Natural killer cell treated with Interleukin-12 subunit alpha and Interleukin-12 subunit beta and Interleukin-15 and Interleukin-18, amount 100 ng/mL, for 72 hours (primary cell): ENCODE results near the gene MED6. TPM values are rescaled to one million over a fixed set of nuclear protein-coding genes. Genes with fewer than 3 reads are reported as not detected.

Experiments
- ATAC-seq, 2 donors: fragments of 150-1000 bp; cut with Tn5 transposase in 1 of 2; sonication (Bioruptor Pico), chemical (Tn5 transposase) in 1 of 2; 2 replicates each; pipeline ENCODE4 v1.10.0; 2021
- DNase-seq: peaks from one replicate; pipeline ENCODE4 v3.0.0; 2022; ENCODE audit warnings: low spot score
- H3K27ac Mint-ChIP-seq, 2 donors: 1 replicate in 1 of 2; 2 replicates in 1 of 2; pipeline ENCODE4 v1.8.0; 2022; ENCODE audit warnings: mixed read lengths in 2 of 2, mild to moderate bottlenecking in 1 of 2, moderate library complexity in 1 of 2
- H3K27me3 Mint-ChIP-seq, 2 donors: 1 replicate in 1 of 2; 2 replicates in 1 of 2; pipeline ENCODE4 v1.8.0; 2022; ENCODE audit warnings: mixed read lengths in 2 of 2
- H3K36me3 Mint-ChIP-seq: one replicate; pipeline ENCODE4 v1.8.0; 2022; ENCODE audit warnings: mixed read lengths
- H3K4me1 Mint-ChIP-seq, 2 donors: 1 replicate in 1 of 2; 2 replicates in 1 of 2; pipeline ENCODE4 v1.8.0; 2022; ENCODE audit warnings: low read depth in 2 of 2, mixed read lengths in 2 of 2, mild to moderate bottlenecking in 1 of 2
- H3K4me3 Mint-ChIP-seq: one replicate; pipeline ENCODE4 v1.8.0; 2022; ENCODE audit warnings: mixed read lengths
- H3K9me3 Mint-ChIP-seq: 2 replicates; pipeline ENCODE4 v1.8.0; 2022; ENCODE audit warnings: mixed read lengths
- total RNA-seq, 2 donors: library from RNA; stranded (reverse); gene quantifications; one replicate each; pipeline ENCODE4 v1.2.3, GENCODE V29; 2022

MED6 gene, protein sequence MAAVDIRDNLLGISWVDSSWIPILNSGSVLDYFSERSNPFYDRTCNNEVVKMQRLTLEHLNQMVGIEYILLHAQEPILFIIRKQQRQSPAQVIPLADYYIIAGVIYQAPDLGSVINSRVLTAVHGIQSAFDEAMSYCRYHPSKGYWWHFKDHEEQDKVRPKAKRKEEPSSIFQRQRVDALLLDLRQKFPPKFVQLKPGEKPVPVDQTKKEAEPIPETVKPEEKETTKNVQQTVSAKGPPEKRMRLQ
- total RNA-seq, result 10 to 100 TPM; 60.0 to 66.8 TPM

DNA sequence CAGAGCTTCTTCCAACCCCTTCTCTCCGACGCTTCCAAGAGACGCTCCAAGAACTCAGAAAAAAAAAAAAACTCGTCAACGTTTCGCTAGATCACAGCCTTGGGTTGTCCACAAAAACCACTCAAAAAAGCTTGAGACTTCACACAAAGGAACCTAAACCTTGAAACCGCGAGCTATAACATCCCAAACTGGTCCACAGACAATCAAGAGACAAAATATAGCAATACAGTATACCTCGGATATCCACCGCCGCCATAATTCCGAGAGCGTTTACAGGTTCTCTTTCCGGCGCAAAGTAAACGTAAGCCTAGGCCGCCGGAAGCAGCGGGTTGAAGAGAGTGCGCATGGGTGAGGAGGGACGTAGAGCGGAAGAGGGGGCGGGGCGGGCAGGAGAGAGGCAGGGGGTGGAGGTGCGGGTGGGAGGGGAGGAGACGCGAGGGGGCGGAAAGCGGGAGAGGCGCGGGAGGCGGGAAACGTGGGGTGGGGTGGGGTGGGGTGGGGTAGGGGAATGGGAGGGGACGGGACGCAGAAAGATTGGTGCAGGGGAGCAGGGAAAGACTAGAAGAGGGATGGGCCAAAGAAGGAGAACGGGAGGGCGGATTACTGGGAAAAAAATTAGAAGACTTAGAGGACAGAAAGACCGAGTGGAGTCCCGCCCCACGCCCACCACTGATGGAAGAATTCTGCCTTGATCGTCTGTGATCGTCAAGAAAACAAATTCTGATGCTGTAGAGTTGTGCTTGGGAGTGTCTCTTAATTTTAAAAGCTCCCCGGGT lies at the start of gene MED6:
Gene MED6 (minus strand): TSS at position 274 of the 776 bp plus-strand sequence. CDS start 18 bp downstream, at position 256.
- H3K4me1 Mint-ChIP-seq, result peaks cover 26 to 29% of the 10 kb centered on the region in 2 donors
- H3K4me3 Mint-ChIP-seq, result peak within 1 kb of the TSS; percentile 99
- H3K36me3 Mint-ChIP-seq, result peaks cover 5% of the 10 kb centered on the region
- peaks cover 0 to 2% of the 10 kb centered on the region in 2 donors for H3K27me3 Mint-ChIP-seq
- H3K9me3 Mint-ChIP-seq, result no peaks in the 10 kb centered on the region
- DNase-seq (peak; percentile 95), ATAC-seq (peak; percentile 98 to 100)
- H3K27ac Mint-ChIP-seq, result peak within 1 kb of the TSS; percentile 95 to 100

DNA sequence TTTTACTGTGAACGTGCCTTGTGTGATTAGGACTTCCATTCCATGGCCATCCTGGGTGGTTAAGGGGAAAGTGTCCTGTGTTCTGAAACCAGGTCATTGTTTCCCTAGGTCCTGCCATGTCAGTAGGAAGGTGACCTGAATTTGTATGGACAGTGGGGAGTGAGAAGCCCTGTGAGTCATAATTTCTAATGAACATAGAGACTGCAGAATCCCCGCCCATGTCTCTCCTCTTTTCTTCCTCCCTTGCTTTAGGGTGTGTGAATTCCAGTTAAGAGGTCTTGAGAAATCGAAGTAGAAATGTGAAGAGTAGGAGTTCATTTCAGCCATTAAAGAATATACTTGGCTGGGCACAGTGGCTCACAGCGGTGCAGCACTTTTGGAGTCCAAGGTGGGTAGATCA lies 49.3 kb upstream of the MED6 start:
- Mint-ChIP-seq H3K4me3 (no peak overlapping the region), H3K36me3 (no peaks in the 10 kb centered on the region), H3K9me3 (no peaks in the 10 kb centered on the region), H3K4me1 (peaks cover 0 to 7% of the 10 kb centered on the region in 2 donors), H3K27ac (no peak overlapping the region), H3K27me3 (peaks cover 0 to 7% of the 10 kb centered on the region in 2 donors)
- DNase-seq, result no peak
- ATAC-seq, result no peak

DNA sequence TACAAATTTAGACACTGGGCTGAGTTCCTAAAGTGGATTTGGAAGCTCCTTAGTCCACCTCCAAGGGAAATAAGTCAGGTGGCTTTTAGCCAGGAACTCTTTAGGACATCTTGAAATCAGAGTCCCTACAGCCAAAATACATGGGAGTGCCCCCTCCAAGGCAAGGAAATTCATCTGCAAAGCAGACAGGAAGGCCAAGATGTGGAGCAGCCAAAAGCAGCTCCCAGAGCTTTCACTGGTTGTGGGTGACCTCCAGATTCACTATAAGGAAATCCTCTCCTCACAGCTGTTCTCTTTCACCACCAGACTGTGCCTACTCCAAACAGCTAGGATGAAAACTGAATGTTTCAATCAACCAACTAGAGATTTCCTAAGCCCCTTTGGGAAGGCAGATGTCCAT lies 47.9 kb upstream of the MED6 start:
- DNase-seq, result no peak
- no peak overlapping the region for H3K4me3 Mint-ChIP-seq
- H3K36me3 Mint-ChIP-seq, result no peaks in the 10 kb centered on the region
- H3K9me3 Mint-ChIP-seq, result no peaks in the 10 kb centered on the region
- H3K4me1 Mint-ChIP-seq, result peaks cover 2 to 13% of the 10 kb centered on the region in 2 donors
- H3K27ac Mint-ChIP-seq, result no peak overlapping the region
- peaks cover 0 to 7% of the 10 kb centered on the region in 2 donors for H3K27me3 Mint-ChIP-seq
- ATAC-seq, result no peak

DNA sequence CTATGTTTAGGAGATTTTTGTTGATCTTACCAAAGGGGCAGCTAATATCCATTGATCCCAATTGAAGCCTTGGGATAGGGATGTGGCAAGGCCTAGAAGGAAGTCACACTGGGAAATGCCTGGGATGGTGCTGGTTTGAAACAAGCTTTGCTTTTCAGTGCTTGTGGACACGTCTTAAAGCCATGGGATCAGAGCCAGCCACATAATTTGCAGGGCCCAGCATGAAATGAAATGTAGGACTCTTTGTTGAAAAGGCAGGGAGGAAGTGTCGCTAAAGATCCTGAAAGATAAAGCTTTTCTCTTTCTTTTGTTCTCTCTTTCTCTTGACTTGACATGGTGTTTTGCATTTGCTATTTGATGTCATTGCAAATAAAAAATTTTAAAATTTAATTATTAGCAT lies 46.2 kb upstream of the MED6 start:
- peaks cover 0 to 7% of the 10 kb centered on the region in 2 donors for H3K27me3 Mint-ChIP-seq
- H3K27ac Mint-ChIP-seq, result no peak overlapping the region

DNA sequence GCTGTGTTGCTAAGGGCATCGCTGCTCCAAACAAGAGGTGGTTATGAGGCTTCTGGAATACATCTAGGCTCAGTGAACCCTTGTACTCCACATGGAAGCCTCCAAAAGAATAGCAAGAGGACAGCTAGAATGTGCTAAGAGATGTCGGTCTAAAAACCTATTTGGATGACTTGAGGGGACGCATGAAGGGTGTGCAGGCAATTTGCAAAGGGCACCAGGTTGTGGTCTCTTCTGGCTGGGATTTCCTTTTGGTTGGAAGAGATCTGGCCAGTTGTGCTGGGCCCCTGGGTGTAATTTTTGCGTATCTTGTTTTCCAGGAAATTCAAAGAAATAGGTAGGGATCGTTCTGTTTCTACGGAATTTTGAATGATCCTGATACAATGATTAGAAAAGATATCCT lies 45.4 kb upstream of the MED6 start:
- no peak overlapping the region for H3K4me3 Mint-ChIP-seq
- DNase-seq, result no peak
- H3K36me3 Mint-ChIP-seq, result no peaks in the 10 kb centered on the region
- no peaks in the 10 kb centered on the region for H3K9me3 Mint-ChIP-seq
- no peak for ATAC-seq
- H3K27me3 Mint-ChIP-seq, result peaks cover 3 to 12% of the 10 kb centered on the region in 2 donors
- H3K4me1 Mint-ChIP-seq, result peaks cover 10 to 17% of the 10 kb centered on the region in 2 donors
- H3K27ac Mint-ChIP-seq, result no peak overlapping the region

More for the DNA sequence above, 46.2 kb upstream of the MED6 start:
- Mint-ChIP-seq H3K4me1 (peaks cover 6 to 13% of the 10 kb centered on the region in 2 donors), H3K4me3 (no peak overlapping the region), H3K9me3 (no peaks in the 10 kb centered on the region), H3K36me3 (no peaks in the 10 kb centered on the region)
- DNase-seq (no peak), ATAC-seq (no peak)

DNA sequence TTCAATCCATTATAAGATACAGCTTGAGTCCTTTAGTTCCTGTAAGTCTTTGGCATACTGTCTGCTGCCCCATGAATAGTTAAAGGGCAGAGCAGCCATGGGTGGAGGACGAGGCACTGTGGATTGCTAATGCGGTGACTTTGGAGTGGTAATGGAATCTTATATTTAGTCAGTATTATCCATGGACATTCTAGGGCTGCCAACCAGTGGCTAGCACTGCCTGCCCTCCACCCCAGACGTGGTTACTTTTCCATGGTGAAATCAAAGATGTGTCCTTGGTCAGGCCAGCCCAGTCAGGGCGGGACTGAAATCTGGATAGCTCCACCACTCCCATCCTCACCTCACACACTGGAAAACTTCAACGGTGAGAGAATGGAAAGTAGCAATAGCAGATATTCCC lies 43.5 kb upstream of the MED6 start:
- DNase-seq, result no peak
- Mint-ChIP-seq H3K4me1 (peaks cover 15 to 22% of the 10 kb centered on the region in 2 donors), H3K27me3 (peaks cover 9 to 17% of the 10 kb centered on the region in 2 donors), H3K27ac (no peak overlapping the region), H3K36me3 (no peaks in the 10 kb centered on the region), H3K9me3 (no peaks in the 10 kb centered on the region), H3K4me3 (peak overlapping the region; percentile 80)
- ATAC-seq, result no peak

DNA sequence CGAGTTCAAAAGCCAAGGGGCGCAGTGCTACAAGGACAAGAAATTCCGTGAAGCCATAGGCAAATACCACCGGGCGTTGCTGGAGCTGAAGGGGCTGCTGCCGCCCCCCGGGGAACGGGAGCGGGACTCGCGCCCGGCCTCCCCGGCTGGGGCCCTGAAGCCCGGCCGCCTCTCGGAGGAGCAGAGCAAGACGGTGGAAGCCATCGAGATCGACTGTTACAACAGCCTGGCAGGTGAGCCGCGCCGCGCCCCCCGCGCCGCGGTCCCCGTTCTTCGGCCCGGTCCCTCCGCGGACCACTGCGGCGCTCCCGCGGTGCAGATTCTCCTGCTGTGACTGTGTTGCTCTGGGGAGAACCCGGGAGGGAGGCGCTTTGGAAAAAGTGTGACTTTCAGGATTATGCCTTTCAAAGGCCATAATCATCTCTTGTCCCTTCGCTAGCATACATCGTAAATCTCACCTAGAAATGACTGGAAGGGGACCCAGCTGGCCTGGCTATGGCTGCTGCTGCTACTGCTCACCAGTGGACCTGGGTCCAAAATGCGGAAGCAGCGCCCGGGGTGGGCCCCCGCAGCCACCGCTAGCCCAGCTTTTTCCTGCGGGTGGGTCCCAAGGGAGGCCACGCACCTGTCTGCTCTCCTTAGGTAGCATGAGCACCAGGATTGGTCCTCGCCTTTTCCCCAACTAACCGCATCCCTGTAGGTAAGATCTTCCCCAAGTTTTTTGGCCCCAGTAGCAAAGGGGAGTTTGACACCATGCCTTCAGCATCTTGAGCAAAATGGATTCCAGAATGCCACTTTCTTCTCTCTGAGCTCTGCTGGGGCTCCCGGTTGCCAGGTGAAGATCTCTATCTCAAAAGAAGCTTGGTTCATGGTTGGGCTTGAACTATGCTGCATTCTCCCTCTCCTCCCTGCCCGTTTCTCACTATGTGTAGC lies 42.1 kb upstream of the MED6 start:
- Mint-ChIP-seq H3K27me3 (peaks cover 17 to 19% of the 10 kb centered on the region in 2 donors), H3K36me3 (no peaks in the 10 kb centered on the region), H3K9me3 (no peaks in the 10 kb centered on the region), H3K4me1 (peaks cover 15 to 22% of the 10 kb centered on the region in 2 donors), H3K4me3 (peak overlapping the region; percentile 80), H3K27ac (peak overlapping the region; percentile 37 to 43)
- no peak for DNase-seq
- peak; percentile 53 to 64 for ATAC-seq

DNA sequence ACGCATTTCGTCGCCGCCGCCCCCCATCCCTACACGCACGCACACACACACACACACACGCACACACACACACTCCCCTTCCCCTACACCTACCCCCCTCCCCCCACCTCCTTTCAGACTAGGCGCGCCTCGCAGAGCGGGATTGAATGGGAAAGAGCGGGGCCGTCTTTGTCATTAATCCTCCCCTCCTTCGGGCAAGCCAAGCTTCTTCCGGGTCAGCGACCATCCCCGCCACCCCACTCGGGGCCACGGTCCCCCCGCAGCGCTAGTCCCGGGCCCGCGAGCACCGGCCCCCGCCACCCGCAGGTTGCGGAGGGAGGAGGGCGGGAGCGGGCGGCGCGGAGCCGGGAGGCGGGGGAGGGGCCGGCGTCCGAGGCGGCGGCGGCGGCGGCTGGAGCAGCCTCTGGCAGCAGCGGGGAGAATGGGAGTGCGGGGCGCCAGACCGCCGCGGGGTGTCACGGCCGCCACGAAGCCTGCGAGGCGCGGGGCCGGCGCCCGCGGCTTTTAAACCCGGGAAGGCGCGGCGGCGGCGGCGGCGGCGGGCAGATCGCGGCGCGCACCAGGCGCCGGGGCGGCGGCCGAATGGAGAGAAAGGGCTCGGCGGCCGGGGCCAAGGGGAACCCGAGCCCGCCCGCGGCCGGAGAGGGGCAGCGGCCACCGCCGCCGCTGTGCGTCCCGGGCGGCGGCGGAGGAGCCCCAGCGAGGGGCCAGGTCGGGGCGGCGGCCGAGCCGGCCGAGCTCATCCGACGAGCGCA lies 41.3 kb upstream of the MED6 start, which contains the start of gene TTC9:
Gene TTC9 (plus strand): TSS at position 369 of the 755 bp plus-strand sequence. CDS start 214 bp downstream, at position 583.
- Mint-ChIP-seq H3K36me3 (no peaks in the 10 kb centered on the region), H3K4me3 (peak within 1 kb of the TSS; percentile 86), H3K9me3 (no peaks in the 10 kb centered on the region), H3K27ac (peak within 1 kb of the TSS; percentile 43 to 59), H3K27me3 (peaks cover 16 to 22% of the 10 kb centered on the region in 2 donors), H3K4me1 (peaks cover 15 to 22% of the 10 kb centered on the region in 2 donors)
- peak; percentile 60 to 68 for ATAC-seq
- DNase-seq, result no peak

DNA sequence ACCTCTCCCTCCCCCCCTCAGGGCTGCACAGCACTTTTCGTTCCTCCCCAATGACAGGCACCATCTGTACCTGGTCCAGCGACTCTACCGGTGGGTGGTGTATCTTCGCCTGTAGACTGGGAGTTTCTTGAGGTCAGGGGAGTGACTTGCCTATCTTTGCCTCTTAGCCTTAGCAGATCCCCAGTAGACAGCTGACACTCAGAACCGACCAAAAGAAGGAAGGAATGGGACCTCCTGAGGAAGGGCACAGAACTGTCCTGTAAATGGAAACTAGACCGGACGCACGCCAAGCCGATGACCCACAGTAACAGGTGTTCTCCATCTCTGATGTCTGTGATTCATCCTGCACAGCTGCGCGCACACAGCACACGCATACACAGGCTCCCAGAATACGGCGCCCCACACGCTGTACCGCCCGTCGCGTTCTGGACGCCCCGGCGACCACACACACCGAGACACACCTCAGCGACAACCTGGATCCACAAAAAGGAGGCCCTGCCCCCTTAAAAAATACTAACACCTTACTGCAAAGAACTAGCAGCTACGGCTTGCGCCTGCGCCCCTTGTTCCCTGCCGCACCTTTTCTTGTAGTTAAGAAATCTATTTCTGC lies 40.6 kb upstream of the MED6 start:
- peak; percentile 71 to 73 for ATAC-seq
- no peak for DNase-seq
- Mint-ChIP-seq H3K4me1 (peaks cover 15 to 22% of the 10 kb centered on the region in 2 donors), H3K27ac (peak overlapping the region; percentile 0 to 59), H3K36me3 (no peaks in the 10 kb centered on the region), H3K27me3 (peaks cover 16 to 28% of the 10 kb centered on the region in 2 donors), H3K4me3 (peak overlapping the region; percentile 86), H3K9me3 (no peaks in the 10 kb centered on the region)

DNA sequence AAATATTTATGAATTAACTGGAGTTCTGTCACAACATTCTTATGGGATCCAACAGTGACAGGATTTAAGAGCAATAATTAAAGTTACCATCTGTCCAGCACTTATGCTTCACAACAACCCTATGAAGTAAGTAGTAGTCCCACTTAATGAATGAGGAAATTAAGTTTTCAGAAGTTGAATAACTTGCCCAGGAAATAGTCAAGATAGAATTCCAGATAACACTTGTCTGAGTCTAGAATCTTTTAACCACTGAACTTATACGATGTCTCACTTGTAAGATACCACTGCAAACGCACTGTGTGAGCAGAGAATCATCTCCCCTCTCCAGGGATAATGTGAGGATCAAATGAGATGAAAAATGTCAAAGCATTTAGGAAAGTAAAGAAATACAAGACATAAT lies 38.0 kb upstream of the MED6 start:
- peaks cover 23 to 41% of the 10 kb centered on the region in 2 donors for H3K27me3 Mint-ChIP-seq
- H3K4me3 Mint-ChIP-seq, result no peak overlapping the region
- ATAC-seq (no peak), DNase-seq (no peak)
- H3K27ac Mint-ChIP-seq, result no peak overlapping the region
- H3K4me1 Mint-ChIP-seq, result peaks cover 11 to 21% of the 10 kb centered on the region in 2 donors
- no peaks in the 10 kb centered on the region for H3K36me3 Mint-ChIP-seq
- H3K9me3 Mint-ChIP-seq, result no peaks in the 10 kb centered on the region

DNA sequence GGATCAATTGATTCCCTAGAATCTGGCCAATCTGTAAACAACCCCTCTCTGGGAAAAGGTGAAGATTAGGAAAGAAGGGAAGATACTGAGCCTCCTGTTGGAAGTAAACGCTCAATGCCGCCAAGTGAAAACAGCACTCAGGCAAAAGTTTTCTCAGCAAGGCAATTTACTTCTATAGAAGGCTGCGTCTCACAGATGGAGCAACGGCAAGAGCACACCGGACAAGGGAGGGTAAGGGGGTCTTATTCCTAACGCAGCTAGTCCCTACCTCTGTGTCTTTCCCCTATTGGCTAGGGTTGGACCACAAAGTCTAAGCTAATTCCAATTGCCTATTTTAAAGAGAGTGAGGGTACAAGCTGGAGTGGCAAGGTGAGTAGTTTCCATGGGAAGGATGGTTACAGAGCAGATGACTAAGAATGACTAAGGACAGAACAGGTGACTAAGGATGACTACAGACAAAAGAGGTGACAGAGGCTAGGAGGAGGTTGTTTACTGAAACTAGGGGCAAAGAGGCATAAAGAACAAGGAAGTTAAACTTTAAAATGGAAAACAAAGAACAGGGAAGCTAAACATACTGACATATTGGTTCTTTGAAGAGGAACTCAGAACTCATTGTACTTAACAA lies 35.6 kb upstream of the MED6 start:
- Mint-ChIP-seq H3K4me1 (peaks cover 7% of the 10 kb centered on the region in 2 donors), H3K4me3 (no peak overlapping the region), H3K9me3 (no peaks in the 10 kb centered on the region), H3K36me3 (no peaks in the 10 kb centered on the region), H3K27ac (no peak overlapping the region), H3K27me3 (peaks cover 28 to 50% of the 10 kb centered on the region in 2 donors)
- ATAC-seq, result no peak
- DNase-seq, result no peak

DNA sequence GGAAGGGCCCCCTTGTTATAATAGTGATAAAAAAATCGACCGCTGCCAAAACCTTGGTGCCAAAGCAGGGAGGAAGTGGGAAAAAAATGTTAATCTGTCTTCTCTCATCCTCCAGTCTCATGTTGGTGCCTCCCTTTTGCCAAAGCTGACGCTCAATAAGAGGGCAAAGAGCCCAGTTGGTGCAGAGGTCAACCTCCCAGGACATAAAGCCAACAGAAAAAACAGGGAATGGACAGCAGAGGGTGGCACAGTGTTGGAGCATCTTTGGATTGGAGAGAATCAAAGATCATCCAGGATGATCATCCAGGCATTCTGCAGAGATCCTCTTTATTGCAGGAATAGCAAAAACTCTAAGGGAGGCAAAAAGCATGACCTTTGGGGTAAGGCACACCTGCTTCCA lies 31.5 kb upstream of the MED6 start:
- ATAC-seq (no peak), DNase-seq (no peak)
- Mint-ChIP-seq H3K4me1 (no peaks in the 10 kb centered on the region), H3K36me3 (peaks cover 3% of the 10 kb centered on the region), H3K9me3 (peaks cover 3% of the 10 kb centered on the region), H3K4me3 (no peak overlapping the region), H3K27ac (no peak overlapping the region), H3K27me3 (peaks cover 24 to 34% of the 10 kb centered on the region in 2 donors)
